ENCODE results near the gene NLRX1. TPM values are rescaled to one million over a fixed set of nuclear protein-coding genes. Genes with fewer than 3 reads are reported as not detected.

NLRX1 gene
- total and polyA plus RNA-seq, 10 of the 15 experiments (the other 5 are each of a cell fraction or from before 2014, with no cell fraction given), result 0.85 to 18.5 (median 10.0) TPM

GRCh38 chr11:119205080-119205479, 36.6 kb downstream of the NLRX1 start:
- intact Hi-C loops (cut with micrococcal nuclease; ENCODE audit: unreplicated experiment), result loop anchor here (5.0 kb wide), 1 partner anchor 117 kb away; no protein-coding TSS in a partner anchor
- H3K27ac ChIP-seq (ENCODE audit: control insufficient read depth, insufficient read depth), result peak overlapping the region; percentile 68; the same call in 1 of the 2 replicates
- no peaks in the 10 kb centered on the region; the same call in 2 of the 3 replicates for H3K9me3 ChIP-seq (replicated peaks; ENCODE audit: control insufficient read depth, insufficient read depth, low read length)
- TF ChIP-seq ATF7 (IDR thresholded peaks at IDR 0.05; ENCODE audit: low read depth) (no peak), SPI1 (IDR thresholded peaks at IDR 0.05; ENCODE audit: borderline replicate concordance, insufficient read depth, low read depth, low read length) (peak; percentile 91), ATF2 (IDR thresholded peaks at IDR 0.05; ENCODE audit: low read length) (no peak), SUZ12 (IDR thresholded peaks at IDR 0.05; ENCODE audit: unreplicated experiment) (no peak), IRF3 (IDR thresholded peaks at IDR 0.05) (no peak), GABPA (IDR thresholded peaks at IDR 0.05; ENCODE audit: low read depth) (no peak), TAF1 (IDR thresholded peaks at IDR 0.05; ENCODE audit: borderline replicate concordance, low read depth, low read length) (no peak), ZBTB33 (IDR thresholded peaks at IDR 0.05) (no peak), IKZF2 (IDR thresholded peaks at IDR 0.05) (peak in 1 of 2 experiments; percentile 24; a peak in 1 of 4 replicates), TCF7 (IDR thresholded peaks at IDR 0.05; ENCODE audit: borderline replicate concordance) (no peak), GATAD2B (conservative IDR thresholded peaks at IDR 0.05; ENCODE audit: low read depth) (no peak), EED (IDR thresholded peaks at IDR 0.05; ENCODE audit: low read depth) (peak; percentile 93), ETV6 (conservative IDR thresholded peaks at IDR 0.05 in 1 of 2, IDR thresholded peaks at IDR 0.05 in 1 of 2; ENCODE audit: borderline replicate concordance in 1 of 2, low read depth in 1 of 2) (peak in 1 of 2 experiments; percentile 76; a peak in 2 of 4 replicates), SIX5 (IDR thresholded peaks at IDR 0.05; ENCODE audit: low read depth, low read length, severe bottlenecking) (no peak), TCF12 (IDR thresholded peaks at IDR 0.05; ENCODE audit: low read depth, low read length) (0 out of 2 replicates have a peak, but pooled peaks have one; percentile 22), SMC3 (IDR thresholded peaks at IDR 0.05; ENCODE audit: borderline replicate concordance, low read length) (no peak), NFIC (IDR thresholded peaks at IDR 0.05; ENCODE audit: low read depth, low read length) (peak; percentile 58; the same call in 1 of the 2 replicates), IKZF1 (conservative IDR thresholded peaks at IDR 0.05) (peak; percentile 54; the same call in 1 of the 2 replicates), FOS (IDR thresholded peaks at IDR 0.05; ENCODE audit: borderline replicate concordance, extremely low read depth, insufficient read length) (no peak), DPF2 (IDR thresholded peaks at IDR 0.05) (peak; percentile 27; the same call in 1 of the 2 replicates), RUNX3 (IDR thresholded peaks at IDR 0.05; ENCODE audit: low read length) (peak; percentile 22; the same call in 1 of the 2 replicates)
- H2AFZ ChIP-seq (ENCODE audit: control insufficient read depth, low read depth, low read length), result peak overlapping the region; percentile 85
- H3K36me3 ChIP-seq (ENCODE audit: control insufficient read depth in 2 of 2, insufficient read depth in 2 of 2, low read length in 1 of 2), result no peaks in the 10 kb centered on the region
- H3K4me2 ChIP-seq (ENCODE audit: control insufficient read depth, insufficient read depth), result peak overlapping the region; percentile 86
- ChIA-PET POLR2A (interaction anchor here (0.6 to 1.7 kb wide), 7 partner anchors 9 to 122 kb away, joined by 3 to 10 read pairs (median 5); partner anchors contain the start of gene HINFP), SMC1A (ENCODE audit: uncharacterized antibody, unreplicated experiment) (interaction anchor here (0.8 to 4.0 kb wide), 8 partner anchors 9 to 138 kb away, joined by 3 to 42 read pairs (median 6); partner anchors contain the start of gene VPS11), CTCF (interaction anchor here (0.7 to 4.5 kb wide), 16 partner anchors 9 to 161 kb away, joined by 3 to 63 read pairs (median 6); partner anchors contain the start of genes NLRX1 and RNF26), RAD21 (ENCODE audit: unreplicated experiment) (interaction anchor here (1.2 to 3.6 kb wide), 8 partner anchors 9 to 138 kb away, joined by 3 to 44 read pairs (median 6); partner anchors contain the start of genes C2CD2L and VPS11)
- H4K20me1 ChIP-seq (ENCODE audit: control insufficient read depth, insufficient read depth), result no peaks in the 10 kb centered on the region
- peaks cover 9% of the 10 kb centered on the region for H3K4me1 ChIP-seq (ENCODE audit: control insufficient read depth, insufficient read depth, low read length)
- FAIRE-seq (no peak), DNase-seq (ENCODE audit: low read depth, low spot score) (no peak), ATAC-seq (no peak)
- H3K79me2 ChIP-seq (ENCODE audit: control insufficient read depth, insufficient read depth, low read length), result peaks cover 38% of the 10 kb centered on the region
- H3K27me3 ChIP-seq (replicated peaks in 1 of 2; ENCODE audit: control insufficient read depth in 2 of 2, insufficient read depth in 2 of 2, low read length in 1 of 2), result no peaks in the 10 kb centered on the region
- peak overlapping the region; percentile 83 for H3K9ac ChIP-seq (ENCODE audit: control insufficient read depth, insufficient read depth, low read length)
- in situ Hi-C loops (cut with MboI), result no loop called here
- BruUV-seq (replicated peaks), result TSS peak; percentile 90
- WGBS (ENCODE audit: insufficient coverage, insufficient replicate concordance, low lambda C conversion rate, missing lambda C conversion rate), result 31% methylated on average over 10 of the region's 10 CpGs
- peak overlapping the region; percentile 93; the same call in 1 of the 2 replicates for H3K4me3 ChIP-seq

All from GM12878 (cell line).